ENCODE measurements around the gene TRIM5.

DNA sequence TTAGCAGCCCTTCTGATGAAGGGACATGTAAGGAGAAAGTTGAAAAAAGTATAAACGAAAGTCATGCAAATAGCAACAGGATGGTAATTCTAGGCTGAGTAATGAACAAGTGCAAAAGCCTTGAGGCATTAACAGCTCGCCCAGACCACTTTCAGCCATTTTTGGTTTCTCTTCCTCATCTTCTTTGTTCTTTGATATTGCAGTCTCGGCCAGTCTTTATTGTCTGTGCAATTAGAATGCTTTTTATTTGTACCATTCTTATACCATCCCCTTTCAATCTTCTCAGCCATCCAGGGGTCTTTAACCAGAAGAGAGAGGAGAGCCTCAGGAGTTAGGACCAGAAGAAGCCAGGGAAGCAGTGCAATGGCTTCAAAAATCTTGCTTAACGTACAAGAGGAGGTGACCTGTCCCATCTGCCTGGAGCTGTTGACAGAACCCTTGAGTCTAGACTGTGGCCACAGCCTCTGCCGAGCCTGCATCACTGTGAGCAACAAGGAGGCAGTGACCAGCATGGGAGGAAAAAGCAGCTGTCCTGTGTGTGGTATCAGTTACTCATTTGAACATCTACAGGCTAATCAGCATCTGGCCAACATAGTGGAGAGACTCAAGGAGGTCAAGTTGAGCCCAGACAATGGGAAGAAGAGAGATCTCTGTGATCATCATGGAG lies 52.8 kb downstream of the TRIM5 start:
- TF ChIP-seq, protein P1, sequence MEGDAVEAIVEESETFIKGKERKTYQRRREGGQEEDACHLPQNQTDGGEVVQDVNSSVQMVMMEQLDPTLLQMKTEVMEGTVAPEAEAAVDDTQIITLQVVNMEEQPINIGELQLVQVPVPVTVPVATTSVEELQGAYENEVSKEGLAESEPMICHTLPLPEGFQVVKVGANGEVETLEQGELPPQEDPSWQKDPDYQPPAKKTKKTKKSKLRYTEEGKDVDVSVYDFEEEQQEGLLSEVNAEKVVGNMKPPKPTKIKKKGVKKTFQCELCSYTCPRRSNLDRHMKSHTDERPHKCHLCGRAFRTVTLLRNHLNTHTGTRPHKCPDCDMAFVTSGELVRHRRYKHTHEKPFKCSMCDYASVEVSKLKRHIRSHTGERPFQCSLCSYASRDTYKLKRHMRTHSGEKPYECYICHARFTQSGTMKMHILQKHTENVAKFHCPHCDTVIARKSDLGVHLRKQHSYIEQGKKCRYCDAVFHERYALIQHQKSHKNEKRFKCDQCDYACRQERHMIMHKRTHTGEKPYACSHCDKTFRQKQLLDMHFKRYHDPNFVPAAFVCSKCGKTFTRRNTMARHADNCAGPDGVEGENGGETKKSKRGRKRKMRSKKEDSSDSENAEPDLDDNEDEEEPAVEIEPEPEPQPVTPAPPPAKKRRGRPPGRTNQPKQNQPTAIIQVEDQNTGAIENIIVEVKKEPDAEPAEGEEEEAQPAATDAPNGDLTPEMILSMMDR (IDR thresholded peaks at IDR 0.05) = no peak
- TF ChIP-seq POLR2A (IDR thresholded peaks at IDR 0.05) = no peak

Measured in gastroesophageal sphincter (tissue), 3 donors.